NCI-H2171 (cell line): ENCODE data around the gene DPH6.
A peak's percentile ranks its signal among the peaks of the same experiment; 100 is the strongest.

Experiments used
- DNase-seq: peaks from one replicate; lab custom pipeline; 2025; lab: John Stamatoyannopoulos, UW

DPH6 gene

GRCh38 chr15:35540885-35541284, 5.1 kb downstream of the DPH6 start:
- no peak for DNase-seq

GRCh38 chr15:35540021-35540420, 5.9 kb downstream of the DPH6 start:
- no peak for DNase-seq

- DNase-seq, result no peak
Observed at GRCh38 chr15:35535365-35535916, 10.5 kb downstream of the DPH6 start.

- no peak for DNase-seq
Observed at GRCh38 chr15:35533130-35534110, 12.5 kb downstream of the DPH6 start.

GRCh38 chr15:35530698-35531097, 15.3 kb downstream of the DPH6 start:
- DNase-seq, result no peak

GRCh38 chr15:35529784-35530183, 16.2 kb downstream of the DPH6 start:
- no peak for DNase-seq

- no peak for DNase-seq
Observed at GRCh38 chr15:35522061-35522460, 23.9 kb downstream of the DPH6 start.

- DNase-seq, result peak; percentile 21
Observed at GRCh38 chr15:35519541-35520149, 26.3 kb downstream of the DPH6 start.

GRCh38 chr15:35519052-35519451, 26.9 kb downstream of the DPH6 start:
- no peak for DNase-seq

- DNase-seq, result no peak
Observed at GRCh38 chr15:35514759-35515158, 31.2 kb downstream of the DPH6 start.

GRCh38 chr15:35507932-35508638, 37.9 kb downstream of the DPH6 start:
- DNase-seq, result no peak

- no peak for DNase-seq
Observed at GRCh38 chr15:35506272-35506870, 39.6 kb downstream of the DPH6 start.

GRCh38 chr15:35505809-35506208, 40.2 kb downstream of the DPH6 start:
- DNase-seq, result no peak

- DNase-seq, result no peak
Observed at GRCh38 chr15:35505141-35505540, 40.8 kb downstream of the DPH6 start.

- DNase-seq, result no peak
Observed at GRCh38 chr15:35499723-35500122, 46.2 kb downstream of the DPH6 start.

- DNase-seq, result no peak
Observed at GRCh38 chr15:35496585-35496984, 49.4 kb downstream of the DPH6 start.

- no peak for DNase-seq
Observed at GRCh38 chr15:35495080-35495479, 50.9 kb downstream of the DPH6 start.

GRCh38 chr15:35491999-35492398, 54.0 kb downstream of the DPH6 start:
- no peak for DNase-seq

GRCh38 chr15:35491173-35491572, 54.8 kb downstream of the DPH6 start:
- no peak for DNase-seq

- DNase-seq, result no peak
Observed at GRCh38 chr15:35490511-35490910, 55.5 kb downstream of the DPH6 start.

GRCh38 chr15:35487417-35487816, 58.5 kb downstream of the DPH6 start:
- no peak for DNase-seq

- no peak for DNase-seq
Observed at GRCh38 chr15:35486296-35486695, 59.7 kb downstream of the DPH6 start.
